ENCODE results near the gene TMEM121.
"Not testable (repeated sequence)": the region's sequence is repeated elsewhere in the genome, so short reads cannot be mapped to it uniquely, and the experiment has no call there.

Gene TMEM121

DNA sequence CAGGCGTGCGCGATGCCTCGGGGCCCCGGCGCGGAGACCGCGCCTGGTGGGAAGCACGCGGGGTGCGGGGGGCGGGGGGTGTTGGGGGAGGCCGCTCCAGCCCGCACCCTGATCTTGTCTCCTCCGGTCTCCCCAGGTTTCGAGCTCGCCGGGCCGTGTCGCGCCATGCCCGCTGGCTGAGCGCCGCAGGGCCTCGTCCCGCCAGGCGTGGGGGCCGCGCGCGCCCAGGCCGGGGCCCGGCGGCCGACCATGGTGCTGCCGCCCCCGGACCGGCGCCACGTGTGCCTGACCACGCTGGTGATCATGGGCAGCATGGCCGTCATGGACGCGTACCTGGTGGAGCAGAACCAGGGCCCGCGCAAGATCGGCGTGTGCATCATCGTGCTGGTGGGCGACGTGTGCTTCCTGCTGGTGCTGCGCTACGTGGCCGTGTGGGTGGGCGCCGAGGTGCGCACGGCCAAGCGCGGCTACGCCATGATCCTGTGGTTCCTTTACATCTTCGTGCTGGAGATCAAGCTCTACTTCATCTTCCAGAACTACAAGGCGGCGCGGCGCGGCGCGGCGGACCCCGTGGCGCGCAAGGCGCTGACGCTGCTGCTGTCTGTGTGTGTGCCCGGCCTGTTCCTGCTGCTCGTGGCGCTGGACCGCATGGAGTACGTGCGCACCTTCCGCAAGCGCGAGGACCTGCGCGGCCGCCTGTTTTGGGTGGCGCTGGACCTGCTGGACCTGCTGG lies 2.4 kb downstream of the TMEM121 start:
- DNase-seq (ENCODE audit: low read depth in 2 of 2), result no peak

GRCh38 chr14:105529319-105529568 lies 2.9 kb downstream of the TMEM121 start:
- DNase-seq (ENCODE audit: low read depth in 2 of 2), result no peak

DNA sequence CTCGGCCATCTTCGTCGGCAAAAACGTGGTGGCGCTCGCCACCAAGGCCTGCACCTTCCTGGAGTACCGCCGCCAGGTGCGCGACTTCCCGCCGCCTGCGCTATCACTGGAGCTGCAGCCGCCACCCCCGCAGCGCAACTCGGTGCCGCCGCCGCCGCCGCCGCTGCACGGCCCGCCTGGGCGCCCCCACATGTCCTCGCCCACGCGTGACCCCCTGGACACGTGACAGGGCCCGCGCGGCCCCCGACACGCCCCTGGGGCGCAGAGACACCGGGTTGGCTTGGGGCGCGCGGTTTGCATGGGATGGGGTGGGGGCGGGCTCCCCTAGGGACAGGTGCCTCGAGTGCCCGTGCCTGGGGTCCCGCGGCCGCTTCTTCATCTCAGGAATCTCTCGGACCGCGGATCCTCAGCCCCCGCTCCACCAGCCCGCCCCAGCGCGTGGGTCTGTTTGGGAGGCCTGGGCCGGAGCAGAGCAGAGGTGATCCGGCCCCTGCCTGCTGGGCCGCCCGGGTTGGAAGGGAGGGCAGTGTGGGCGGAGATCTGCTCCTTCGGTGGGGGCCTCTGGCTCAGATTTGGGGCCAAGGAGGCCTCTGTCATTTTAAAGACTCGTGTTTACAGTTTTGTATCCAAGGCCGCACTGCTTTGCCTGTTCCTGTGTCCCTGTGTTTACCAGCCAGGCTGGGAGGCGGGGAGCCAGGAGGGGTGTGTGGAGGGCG lies 3.3 kb downstream of the TMEM121 start:
- DNase-seq (ENCODE audit: low read depth in 2 of 2), result no peak

- DNase-seq (ENCODE audit: low read depth in 2 of 2), result no peak
Observed at GRCh38 chr14:105530285-105531087, 4.1 kb downstream of the TMEM121 start.

GRCh38 chr14:105531088-105531893 lies 4.9 kb downstream of the TMEM121 start:
- no peak for DNase-seq (ENCODE audit: low read depth in 2 of 2)

GRCh38 chr14:105531894-105532623 lies 5.7 kb downstream of the TMEM121 start:
- DNase-seq (ENCODE audit: low read depth in 2 of 2), result no peak

DNA sequence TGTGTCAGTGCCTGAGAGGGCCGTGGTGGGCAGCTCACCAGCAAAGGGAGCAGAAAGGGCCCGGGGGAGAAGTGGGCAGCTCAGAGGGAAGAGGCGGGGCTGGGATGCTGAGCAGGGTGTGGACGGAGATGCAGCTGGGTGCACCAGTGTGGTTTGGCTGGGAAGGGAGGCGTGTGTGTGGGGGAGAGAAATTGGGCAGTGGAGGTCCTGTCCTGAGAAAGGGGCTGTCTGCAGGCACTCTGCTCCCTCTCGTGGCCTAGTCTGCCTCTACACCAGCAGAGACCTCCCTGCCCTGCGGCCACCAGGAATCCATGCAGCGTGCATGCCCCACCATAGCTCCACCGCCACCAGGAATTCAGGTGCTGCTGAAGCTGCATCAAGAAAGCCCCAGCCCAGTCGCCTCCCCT lies 6.4 kb downstream of the TMEM121 start:
- no peak for DNase-seq (ENCODE audit: low read depth in 2 of 2)

- no peak for DNase-seq (ENCODE audit: low read depth in 2 of 2)
Observed at GRCh38 chr14:105533391-105533790, 7.0 kb downstream of the TMEM121 start.

GRCh38 chr14:105533811-105534498 lies 7.6 kb downstream of the TMEM121 start:
- no peak for DNase-seq (ENCODE audit: low read depth in 2 of 2)

GRCh38 chr14:105534586-105534985 lies 8.2 kb downstream of the TMEM121 start:
- no peak for DNase-seq (ENCODE audit: low read depth in 2 of 2)

DNA sequence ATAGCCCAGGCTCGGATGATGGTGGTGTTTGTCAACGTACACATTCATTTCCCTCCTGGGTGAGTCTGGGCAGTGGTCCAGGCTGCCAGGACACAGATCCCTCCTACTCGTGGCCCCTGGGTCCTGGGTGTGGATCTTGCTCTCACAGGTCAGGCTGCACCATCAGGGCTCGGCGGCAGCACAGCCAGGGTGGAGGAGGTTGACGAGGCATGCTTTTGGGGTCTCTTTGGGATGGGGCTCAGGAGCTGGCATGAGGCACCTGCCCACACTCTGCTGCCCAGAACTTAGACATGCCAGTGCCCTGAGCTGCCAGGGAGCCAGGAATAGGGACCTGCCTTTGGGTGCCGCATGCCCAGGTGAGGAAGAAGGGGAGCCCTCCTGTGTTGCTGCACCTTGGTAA lies 9.7 kb downstream of the TMEM121 start:
- no peak for DNase-seq (ENCODE audit: low read depth in 2 of 2)

- no peak for DNase-seq (ENCODE audit: low read depth in 2 of 2)
Observed at GRCh38 chr14:105536691-105537579, 10.6 kb downstream of the TMEM121 start.

DNA sequence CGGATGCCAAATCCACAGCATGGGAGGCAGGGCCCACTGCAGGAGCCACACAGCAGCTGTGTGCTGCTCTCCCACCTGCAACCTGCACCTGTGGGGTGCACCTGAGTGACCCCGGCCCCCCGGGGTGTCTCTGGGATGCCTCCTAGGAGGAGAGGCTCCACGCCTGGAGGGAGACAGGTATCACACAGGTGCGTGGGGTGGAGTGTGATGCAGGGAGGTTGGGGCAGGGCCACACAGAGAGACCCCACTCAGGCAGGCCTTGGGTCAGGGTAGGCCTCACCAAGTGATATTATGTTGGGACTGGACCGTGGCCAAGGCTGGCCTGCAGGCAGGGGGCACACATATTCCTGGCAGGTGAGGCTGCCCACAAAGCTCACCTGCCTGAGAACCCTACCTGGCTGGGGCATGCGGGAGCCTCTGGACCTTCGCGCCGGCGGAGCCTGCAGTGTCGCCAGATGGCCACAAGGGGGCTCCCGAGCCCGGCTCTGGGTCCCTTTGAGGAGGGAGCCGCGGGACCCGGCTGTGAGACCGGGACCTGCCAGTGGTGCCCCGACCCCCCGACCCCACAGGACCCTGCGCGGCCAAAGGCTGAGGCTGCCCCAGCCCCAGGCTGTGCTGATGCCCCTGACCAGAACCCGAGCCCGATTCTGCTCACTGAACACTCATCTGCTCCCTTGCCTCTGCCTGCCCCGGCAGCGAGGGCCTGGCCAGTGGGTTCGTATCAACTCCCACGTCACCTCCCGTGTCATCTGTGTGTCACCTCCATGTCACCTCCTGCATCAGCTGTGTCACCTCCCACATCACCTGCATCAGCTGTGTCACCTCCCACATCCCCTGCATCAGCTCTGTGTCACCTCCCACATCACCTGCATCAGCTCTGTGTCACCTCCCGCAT lies 11.4 kb downstream of the TMEM121 start:
- DNase-seq (ENCODE audit: low read depth in 2 of 2), result no peak

DNA sequence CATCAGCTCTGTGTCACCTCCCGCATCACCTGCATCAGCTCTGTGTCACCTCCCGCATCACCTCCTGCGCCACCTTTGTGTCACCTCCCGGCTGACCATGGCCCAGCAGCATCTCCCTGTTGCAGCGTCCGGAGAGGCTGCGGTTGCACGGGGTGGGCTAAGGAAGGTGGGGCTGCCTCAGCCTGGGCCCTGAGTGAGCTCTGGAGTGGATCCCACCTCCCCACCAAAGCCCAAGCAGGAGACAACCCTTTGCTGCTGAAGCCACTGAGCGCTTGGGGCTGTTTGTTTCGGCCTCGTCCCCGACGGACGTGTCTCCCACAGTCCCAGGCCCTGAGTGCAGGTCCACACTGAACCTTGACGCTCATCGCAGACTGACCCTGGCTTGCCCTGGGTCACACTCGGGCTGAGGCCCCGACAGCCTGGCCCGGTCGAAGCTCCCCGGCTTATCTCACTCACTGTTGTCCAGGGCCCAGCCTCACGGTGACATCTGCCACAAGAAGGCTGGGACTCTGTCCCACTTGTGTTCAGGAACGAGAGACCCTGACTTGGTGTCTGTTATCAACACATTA lies 12.2 kb downstream of the TMEM121 start:
- no peak for DNase-seq (ENCODE audit: low read depth in 2 of 2)

DNA sequence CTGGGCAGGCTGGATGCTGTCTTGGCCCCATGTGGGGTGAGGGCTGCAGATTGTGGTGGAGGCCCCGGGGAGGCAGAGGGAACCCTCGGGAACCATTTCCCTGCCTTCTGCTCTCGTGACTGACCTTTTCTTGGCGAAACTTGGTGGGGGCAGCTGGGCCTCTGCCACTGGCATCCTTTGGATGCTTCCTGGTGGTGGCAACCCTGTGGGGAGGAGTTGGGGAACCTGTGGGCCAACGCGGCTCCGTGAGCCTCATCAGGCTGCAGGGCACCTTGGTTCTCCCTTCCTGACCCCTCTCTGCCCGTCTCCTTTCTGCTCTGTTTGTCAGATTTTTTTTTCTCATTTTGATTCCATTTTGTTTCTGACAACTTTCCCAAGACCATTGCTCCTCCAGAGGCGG lies 14.4 kb downstream of the TMEM121 start:
- no peak for DNase-seq (ENCODE audit: low read depth in 2 of 2)

DNA sequence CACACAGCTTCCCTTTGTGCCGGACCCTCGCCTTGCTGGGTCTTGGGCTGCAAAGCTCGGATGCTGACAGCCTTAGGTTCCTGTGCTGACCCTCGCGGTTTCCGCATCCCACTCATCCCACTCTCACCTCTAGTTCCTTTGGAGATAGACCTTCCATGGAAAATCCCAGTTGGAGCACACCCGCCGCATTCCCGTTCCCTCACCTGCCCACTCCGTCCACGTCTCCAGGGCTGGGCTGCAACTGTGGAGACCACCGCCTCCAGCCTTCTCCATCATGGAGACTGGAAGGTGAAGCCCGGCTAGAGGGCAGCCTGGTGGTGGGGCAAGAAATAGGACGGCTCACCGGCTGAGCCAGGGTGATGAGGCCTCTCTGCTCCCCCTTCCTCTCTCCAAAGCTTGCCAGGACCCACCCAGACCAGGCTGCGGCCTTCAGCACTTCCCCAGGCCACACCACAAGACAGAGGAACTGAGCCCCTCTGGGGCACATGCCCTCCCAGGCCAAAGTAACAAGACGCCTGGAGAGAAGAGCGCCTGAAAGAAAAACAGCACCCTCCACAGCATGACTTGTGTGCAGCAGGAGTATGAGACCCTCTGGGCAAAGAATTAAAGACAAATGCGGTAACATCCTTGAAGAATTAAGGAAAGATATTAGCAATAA lies 15.0 kb downstream of the TMEM121 start:
- no peak for DNase-seq (ENCODE audit: low read depth in 2 of 2)

DNA sequence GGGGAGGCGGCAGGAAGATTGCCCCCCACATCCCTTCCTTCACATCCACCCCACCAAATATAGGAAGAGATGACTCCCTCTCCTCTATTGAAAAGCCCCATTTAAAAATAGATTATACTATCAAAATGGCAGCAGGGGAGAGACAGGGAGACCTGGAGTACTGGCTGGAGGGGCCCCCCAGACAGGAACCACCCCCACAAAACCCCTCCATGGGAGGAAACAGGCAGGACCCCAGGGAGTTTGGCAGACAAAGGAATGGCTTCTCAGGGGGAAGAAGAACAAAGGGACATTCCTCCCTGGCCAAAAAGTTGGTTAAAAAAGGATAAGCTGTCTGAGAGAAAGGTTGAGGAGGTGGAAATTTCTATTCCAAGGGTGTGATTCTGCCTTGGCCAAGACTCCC lies 19.3 kb downstream of the TMEM121 start:
- DNase-seq (ENCODE audit: low read depth in 2 of 2), result not testable (repeated sequence)

DNA sequence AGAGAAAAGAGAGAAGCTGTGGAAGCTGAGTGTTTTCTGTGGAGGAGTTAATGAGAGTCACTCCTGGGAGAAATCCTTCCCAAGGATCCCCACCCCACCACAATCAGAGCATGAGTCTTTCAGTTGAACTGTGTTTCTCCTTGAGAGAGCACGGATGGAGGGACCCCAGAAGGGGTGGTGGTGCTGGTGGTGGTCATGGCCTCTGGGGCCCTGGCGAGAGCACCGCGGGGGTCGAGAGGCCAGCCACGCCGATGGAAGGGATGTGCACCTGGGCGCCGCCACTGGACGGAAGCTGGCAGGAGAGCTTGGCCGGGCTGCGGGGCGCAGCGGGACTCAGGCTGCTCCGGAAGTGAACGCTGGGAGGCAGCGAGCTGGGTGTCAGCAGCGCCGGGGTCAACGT lies 20.0 kb downstream of the TMEM121 start:
- not testable (repeated sequence) for DNase-seq (ENCODE audit: low read depth in 2 of 2)
